Measurements from ENCODE around the gene IGFBP7. TPM values are rescaled to one million over a fixed set of nuclear protein-coding genes. Genes with fewer than 3 reads are reported as not detected.

The IGFBP7 gene
- total RNA-seq, 2 experiments from 2014 or later = not detected

DNA sequence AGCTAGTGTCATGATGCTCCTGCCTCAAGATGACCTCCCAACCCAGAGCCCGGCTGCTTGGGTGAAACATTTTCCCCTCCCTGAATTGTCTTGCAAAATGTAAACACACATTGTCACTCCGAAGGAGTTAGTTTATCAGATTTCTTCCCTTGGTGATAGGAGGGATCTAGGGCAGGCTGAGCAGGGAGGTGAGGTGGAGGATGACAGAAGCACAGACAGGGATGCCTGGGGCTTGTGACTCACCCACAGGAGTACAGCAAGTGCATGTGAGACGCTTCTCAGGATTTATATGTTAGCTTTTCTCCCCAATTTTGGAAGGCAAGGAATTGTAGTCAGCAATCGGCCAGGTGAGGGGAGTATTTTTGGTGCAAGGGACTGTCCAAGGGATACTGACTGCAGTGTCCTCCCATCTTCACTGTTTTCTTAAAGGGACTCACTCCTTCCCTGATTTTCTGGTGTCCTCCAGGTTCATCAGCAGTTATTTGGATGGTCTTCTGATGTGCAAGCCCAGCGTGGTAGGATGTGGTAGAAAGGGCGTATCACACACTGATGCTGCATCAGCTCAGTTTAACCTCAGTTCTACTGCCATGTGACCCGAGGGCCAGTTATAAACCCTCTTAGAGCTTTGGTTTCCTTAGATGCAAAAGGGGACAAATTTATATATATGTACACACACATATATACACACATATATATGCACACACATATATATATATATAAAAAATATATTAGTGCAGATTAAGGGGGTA lies 46.2 kb upstream of the IGFBP7 start:
- intact Hi-C loops (cut with micrococcal nuclease; ENCODE audit: unreplicated experiment) = no loop called here
- Histone ChIP-seq H3K4me1 (ENCODE audit: insufficient read depth, low read length, poor library complexity, severe bottlenecking) (no peaks in the 10 kb centered on the region), H3K36me3 (ENCODE audit: insufficient read depth, low read length) (no peaks in the 10 kb centered on the region), H2AFZ (ENCODE audit: low read length) (no peak overlapping the region), H4K20me1 (ENCODE audit: insufficient read depth, low read length) (no peaks in the 10 kb centered on the region), H3K9me3 (ENCODE audit: low read length) (no peaks in the 10 kb centered on the region), H3K27ac (ENCODE audit: low read depth, low read length, poor library complexity, severe bottlenecking) (no peak overlapping the region), H3K9me2 (ENCODE audit: insufficient read depth, low read length) (no peaks in the 10 kb centered on the region), H3K4me3 (ENCODE audit: low read depth, low read length, poor library complexity, severe bottlenecking) (no peak overlapping the region), H3K79me2 (ENCODE audit: insufficient read depth, low read depth, low read length) (no peaks in the 10 kb centered on the region), H3K4me2 (ENCODE audit: low read length) (no peak overlapping the region)
- CTCF ChIA-PET (ENCODE audit: unreplicated experiment) = no interaction called here
- BruUV-seq (replicated peaks) = no TSS peak
- POLR2A ChIA-PET = no interaction called here
- no peak for DNase-seq (ENCODE audit: low spot score)
- TF ChIP-seq EZH2phosphoT487 (IDR thresholded peaks at IDR 0.05; ENCODE audit: borderline replicate concordance, low read depth, low read length) (no peak), CTCF (conservative IDR thresholded peaks at IDR 0.05; ENCODE audit: low read length) (no peak)

- Histone ChIP-seq H2AFZ (ENCODE audit: low read length) (no peak overlapping the region), H3K4me1 (ENCODE audit: insufficient read depth, low read length, poor library complexity, severe bottlenecking) (no peaks in the 10 kb centered on the region), H3K4me3 (ENCODE audit: low read depth, low read length, poor library complexity, severe bottlenecking) (no peak overlapping the region), H3K27ac (ENCODE audit: low read depth, low read length, poor library complexity, severe bottlenecking) (no peak overlapping the region), H3K9me2 (ENCODE audit: insufficient read depth, low read length) (no peaks in the 10 kb centered on the region), H3K9me3 (ENCODE audit: low read length) (no peaks in the 10 kb centered on the region), H4K20me1 (ENCODE audit: insufficient read depth, low read length) (no peaks in the 10 kb centered on the region), H3K36me3 (ENCODE audit: insufficient read depth, low read length) (no peaks in the 10 kb centered on the region), H3K79me2 (ENCODE audit: insufficient read depth, low read depth, low read length) (no peaks in the 10 kb centered on the region), H3K4me2 (ENCODE audit: low read length) (no peak overlapping the region)
- CTCF ChIA-PET (ENCODE audit: unreplicated experiment) = no interaction called here
- POLR2A ChIA-PET = no interaction called here
- intact Hi-C loops (cut with micrococcal nuclease; ENCODE audit: unreplicated experiment) = no loop called here
- DNase-seq (ENCODE audit: low spot score) = no peak
- TF ChIP-seq CTCF (conservative IDR thresholded peaks at IDR 0.05; ENCODE audit: low read length) = no peak
- no peak for TF ChIP-seq EZH2phosphoT487 (IDR thresholded peaks at IDR 0.05; ENCODE audit: borderline replicate concordance, low read depth, low read length)
- no TSS peak for BruUV-seq (replicated peaks)
These were observed 44.7 kb upstream of the IGFBP7 start for GRCh38 chr4:57154926-57155325.

- no peaks in the 10 kb centered on the region for H3K79me2 ChIP-seq (ENCODE audit: insufficient read depth, low read depth, low read length)
- BruUV-seq (replicated peaks) = no TSS peak
- no peaks in the 10 kb centered on the region for H3K36me3 ChIP-seq (ENCODE audit: insufficient read depth, low read length)
- no peak for DNase-seq (ENCODE audit: low spot score)
- H3K4me1 ChIP-seq (ENCODE audit: insufficient read depth, low read length, poor library complexity, severe bottlenecking) = no peaks in the 10 kb centered on the region
- no peaks in the 10 kb centered on the region for H3K9me2 ChIP-seq (ENCODE audit: insufficient read depth, low read length)
- H4K20me1 ChIP-seq (ENCODE audit: insufficient read depth, low read length) = no peaks in the 10 kb centered on the region
- no peak overlapping the region for H3K4me2 ChIP-seq (ENCODE audit: low read length)
- no peak overlapping the region for H2AFZ ChIP-seq (ENCODE audit: low read length)
- H3K4me3 ChIP-seq (ENCODE audit: low read depth, low read length, poor library complexity, severe bottlenecking) = no peak overlapping the region
- intact Hi-C loops (cut with micrococcal nuclease; ENCODE audit: unreplicated experiment) = no loop called here
- CTCF ChIA-PET (ENCODE audit: unreplicated experiment) = no interaction called here
- H3K27ac ChIP-seq (ENCODE audit: low read depth, low read length, poor library complexity, severe bottlenecking) = no peak overlapping the region
- POLR2A ChIA-PET = no interaction called here
- TF ChIP-seq CTCF (conservative IDR thresholded peaks at IDR 0.05; ENCODE audit: low read length) = no peak
- no peak for TF ChIP-seq EZH2phosphoT487 (IDR thresholded peaks at IDR 0.05; ENCODE audit: borderline replicate concordance, low read depth, low read length)
- H3K9me3 ChIP-seq (ENCODE audit: low read length) = no peaks in the 10 kb centered on the region
These were observed 44.0 kb upstream of the IGFBP7 start for GRCh38 chr4:57154191-57154590.
